Measurements from ENCODE around the gene ESPL1.
"Not testable (repeated sequence)": the region's sequence is repeated elsewhere in the genome, so short reads cannot be mapped to it uniquely, and the experiment has no call there.

Gene ESPL1

DNA sequence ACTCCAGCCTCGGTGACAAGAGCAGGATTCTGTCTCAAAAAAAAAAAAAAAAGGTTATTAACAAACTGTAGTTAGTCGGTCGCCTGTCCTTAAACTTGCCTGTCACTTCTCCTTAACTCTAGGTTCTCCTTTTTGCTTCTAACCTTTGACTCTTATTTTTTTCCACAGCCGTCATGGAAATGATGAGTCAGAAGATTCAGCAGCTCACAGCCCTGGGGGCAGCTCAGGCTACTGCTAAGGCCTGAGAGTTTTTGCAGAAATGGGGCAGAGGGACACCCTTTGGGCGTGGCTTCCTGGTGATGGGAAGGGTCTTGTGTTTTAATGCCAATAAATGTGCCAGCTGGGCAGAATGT is 31.0 kb downstream of the ESPL1 start:
- peak; percentile 18 to 29 for DNase-seq (ENCODE audit: low read depth in 2 of 2)

DNA sequence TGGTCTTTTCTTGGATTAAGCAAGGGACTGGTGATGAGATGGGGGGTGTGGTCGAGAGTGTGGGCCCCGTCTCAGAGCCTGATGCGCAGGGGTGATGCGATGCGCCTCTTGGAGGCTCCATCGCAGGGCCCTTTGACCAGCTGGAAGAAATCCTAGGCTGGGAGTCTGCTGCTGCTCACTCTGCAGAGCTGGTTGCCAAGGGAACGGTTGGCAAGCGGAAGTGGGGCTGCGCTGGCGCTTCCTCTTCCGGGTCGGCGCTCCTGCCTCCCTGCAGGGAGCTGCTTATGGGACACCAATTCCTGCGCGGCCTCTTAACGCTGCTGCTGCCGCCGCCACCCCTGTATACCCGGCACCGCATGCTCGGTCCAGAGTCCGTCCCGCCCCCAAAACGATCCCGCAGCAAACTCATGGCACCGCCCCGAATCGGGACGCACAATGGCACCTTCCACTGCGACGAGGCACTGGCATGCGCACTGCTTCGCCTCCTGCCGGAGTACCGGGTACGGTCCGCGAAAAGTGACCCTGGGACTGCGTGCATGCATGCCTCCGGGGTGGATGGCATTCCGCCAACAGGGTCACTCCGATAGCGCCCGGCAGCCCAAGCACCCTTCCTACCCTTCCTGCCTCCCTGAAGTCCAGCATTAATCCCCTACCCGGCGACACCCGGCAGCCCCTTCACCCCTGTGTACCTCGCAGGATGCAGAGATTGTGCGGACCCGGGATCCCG is 31.5 kb downstream of the ESPL1 start, which contains the start of gene MYG1:
TSS of gene MYG1 (plus strand) at position 242 of the 727 bp plus-strand sequence. CDS start at position 285, 43 bp downstream.
- DNase-seq (ENCODE audit: low read depth in 2 of 2) = peak; percentile 72 to 76

DNA sequence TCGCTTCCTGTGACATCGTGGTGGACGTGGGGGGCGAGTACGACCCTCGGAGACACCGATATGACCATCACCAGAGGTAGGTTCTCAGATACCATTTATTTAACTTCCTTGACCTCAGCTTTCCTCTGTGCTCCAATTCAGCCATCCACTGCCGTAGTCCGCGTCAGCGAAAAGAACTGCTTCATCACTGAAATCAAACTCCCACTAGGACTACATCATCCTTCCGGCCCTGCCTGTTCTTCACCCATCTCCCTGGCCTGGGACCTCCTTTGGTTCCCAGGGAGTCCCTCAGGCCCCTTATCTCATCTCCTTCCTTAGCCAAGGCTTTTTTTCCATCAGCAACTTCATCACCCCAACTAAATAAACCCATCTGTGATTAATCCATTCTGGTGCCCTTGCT is 32.1 kb downstream of the ESPL1 start:
- DNase-seq (ENCODE audit: low read depth in 2 of 2) = no peak

DNA sequence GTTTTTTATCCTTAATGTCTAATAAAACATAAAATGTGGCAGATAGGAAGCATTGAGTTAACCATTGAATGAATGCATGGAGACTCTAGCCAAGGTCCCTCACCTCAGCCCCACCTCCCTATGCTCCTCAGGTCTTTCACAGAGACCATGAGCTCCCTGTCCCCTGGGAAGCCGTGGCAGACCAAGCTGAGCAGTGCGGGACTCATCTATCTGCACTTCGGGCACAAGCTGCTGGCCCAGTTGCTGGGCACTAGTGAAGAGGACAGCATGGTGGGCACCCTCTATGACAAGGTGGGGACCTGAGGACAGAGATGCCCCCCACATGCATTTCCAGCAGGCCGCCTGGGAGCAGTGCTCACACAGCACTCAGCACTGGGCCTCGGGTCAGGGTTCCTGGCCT is 34.8 kb downstream of the ESPL1 start:
- DNase-seq (ENCODE audit: low read depth in 2 of 2) = no peak

DNA sequence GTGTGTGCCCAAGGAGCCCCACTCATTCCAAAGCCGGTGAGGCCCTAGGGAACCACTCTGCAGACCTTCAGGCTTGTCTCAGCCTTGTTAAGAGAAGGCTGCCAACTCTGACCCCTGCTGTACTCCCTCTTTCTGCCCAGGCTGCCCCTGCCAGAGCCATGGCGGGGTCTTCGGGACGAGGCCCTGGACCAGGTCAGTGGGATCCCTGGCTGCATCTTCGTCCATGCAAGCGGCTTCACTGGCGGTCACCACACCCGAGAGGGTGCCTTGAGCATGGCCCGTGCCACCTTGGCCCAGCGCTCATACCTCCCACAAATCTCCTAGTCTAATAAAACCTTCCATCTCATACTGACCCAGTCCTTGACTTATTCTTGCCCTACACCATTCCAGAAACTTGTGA is 38.7 kb downstream of the ESPL1 start:
- no peak for DNase-seq (ENCODE audit: low read depth in 2 of 2)

DNA sequence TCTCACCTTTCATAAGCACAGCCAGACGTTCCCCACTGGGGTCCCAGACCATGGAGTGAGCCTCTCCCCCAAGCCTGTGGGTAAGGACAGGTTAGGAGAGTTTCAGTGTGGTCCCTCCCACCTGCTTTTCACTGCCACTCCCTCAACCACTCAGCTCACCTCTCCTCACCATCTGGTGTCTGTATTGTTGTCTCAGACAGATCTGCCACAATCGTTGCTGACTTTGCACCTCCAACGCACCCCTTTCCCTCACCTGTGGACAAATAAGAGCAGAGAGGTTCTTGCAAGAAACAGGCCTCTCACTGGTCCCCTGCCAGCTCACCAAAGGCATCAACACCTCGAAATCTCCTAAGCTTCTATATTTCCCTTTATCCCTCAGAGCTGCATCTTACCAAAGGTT is 40.2 kb downstream of the ESPL1 start:
- no peak for DNase-seq (ENCODE audit: low read depth in 2 of 2)

DNA sequence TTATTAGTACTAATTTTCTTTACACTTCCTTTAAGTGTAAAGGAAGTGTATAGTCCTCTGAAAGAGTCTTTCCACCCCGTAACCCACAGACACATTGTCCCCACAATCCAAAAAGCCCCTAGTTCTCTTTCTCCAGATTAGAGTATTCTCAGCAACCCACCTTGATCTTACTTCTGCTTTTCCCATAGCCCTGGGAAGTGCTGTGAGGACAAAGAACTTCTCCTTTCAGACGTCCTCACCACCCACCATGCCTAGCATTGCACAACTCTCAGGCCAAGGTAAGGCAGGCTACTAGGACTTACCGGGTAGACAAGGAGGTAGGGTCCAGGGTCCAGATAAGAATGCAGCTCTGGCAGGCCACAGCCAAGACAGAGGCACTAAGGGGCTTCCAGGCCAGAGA is 45.9 kb downstream of the ESPL1 start:
- no peak for DNase-seq (ENCODE audit: low read depth in 2 of 2)

DNA sequence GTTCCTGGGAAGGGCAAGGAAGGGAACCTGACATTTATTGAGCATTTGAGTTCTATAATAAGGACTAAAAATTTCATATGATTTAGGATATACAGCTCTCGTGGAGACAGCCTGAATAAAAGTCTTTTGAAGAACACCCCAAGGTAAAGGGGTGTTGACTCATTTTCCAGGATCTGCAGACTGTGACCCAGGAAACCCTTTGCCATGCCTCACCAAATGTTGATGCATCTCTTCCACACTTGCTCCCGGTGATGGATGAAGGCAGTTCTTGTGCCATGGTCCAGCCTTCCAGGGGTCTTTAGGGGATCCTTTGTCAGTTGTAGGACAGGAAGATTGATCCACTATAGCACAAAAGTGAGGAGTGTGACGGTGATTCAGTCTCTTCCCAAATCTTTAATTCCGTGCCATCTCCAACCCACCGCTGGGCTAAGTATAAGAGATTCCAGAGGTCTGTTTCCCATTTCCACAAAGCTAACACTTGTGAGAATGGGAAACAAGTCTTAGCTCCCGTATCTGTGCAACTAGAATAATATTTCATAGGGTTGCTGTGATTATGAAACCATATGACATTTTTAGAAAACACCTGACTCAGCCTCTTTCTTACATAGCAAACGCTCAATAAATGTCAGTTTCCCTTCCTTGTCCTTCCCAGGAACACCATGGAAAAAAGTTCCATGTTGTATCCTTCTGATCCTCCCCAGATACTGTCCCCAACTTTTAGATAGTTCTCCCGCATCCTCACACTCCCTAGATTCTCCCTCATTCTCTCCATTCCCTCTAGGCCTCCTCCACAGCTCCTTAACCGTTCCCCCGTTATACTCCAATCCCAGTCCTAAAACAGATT is 52.5 kb downstream of the ESPL1 start:
- DNase-seq (ENCODE audit: low read depth in 2 of 2) = no peak

DNA sequence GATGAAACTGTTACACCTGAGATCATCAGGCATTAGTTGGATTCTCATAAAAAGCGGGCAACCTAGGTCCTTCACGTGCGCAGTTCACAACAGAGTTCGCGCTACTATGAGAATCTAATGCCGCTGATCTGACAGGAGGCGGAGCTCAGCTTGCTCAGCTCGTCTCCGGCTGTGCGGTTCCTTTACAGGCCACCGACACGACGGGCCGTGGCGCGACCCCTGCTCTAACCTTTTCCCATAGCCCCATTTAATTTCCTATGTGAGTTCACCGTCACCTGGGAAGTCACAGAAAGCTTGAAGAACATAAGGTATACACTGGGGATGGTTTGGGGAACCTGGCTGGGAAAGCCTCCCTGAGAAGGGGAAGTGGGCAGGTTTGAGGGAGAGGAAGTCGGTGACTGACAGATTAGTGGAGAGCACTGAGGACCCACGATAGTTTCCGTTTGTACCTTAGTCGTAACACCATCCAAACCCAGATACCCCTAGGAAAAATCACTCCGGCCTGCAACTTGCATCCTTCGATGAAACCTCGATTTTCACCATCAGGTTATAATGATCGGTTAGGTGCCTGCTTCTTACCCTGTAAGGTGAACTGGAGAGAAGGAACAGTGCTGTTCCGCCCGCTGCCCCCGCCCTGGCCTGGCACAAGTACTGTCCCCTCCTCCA is 56.1 kb downstream of the ESPL1 start:
- DNase-seq (ENCODE audit: low read depth in 2 of 2) = peak in 1 of 2 donors; percentile 27

DNA sequence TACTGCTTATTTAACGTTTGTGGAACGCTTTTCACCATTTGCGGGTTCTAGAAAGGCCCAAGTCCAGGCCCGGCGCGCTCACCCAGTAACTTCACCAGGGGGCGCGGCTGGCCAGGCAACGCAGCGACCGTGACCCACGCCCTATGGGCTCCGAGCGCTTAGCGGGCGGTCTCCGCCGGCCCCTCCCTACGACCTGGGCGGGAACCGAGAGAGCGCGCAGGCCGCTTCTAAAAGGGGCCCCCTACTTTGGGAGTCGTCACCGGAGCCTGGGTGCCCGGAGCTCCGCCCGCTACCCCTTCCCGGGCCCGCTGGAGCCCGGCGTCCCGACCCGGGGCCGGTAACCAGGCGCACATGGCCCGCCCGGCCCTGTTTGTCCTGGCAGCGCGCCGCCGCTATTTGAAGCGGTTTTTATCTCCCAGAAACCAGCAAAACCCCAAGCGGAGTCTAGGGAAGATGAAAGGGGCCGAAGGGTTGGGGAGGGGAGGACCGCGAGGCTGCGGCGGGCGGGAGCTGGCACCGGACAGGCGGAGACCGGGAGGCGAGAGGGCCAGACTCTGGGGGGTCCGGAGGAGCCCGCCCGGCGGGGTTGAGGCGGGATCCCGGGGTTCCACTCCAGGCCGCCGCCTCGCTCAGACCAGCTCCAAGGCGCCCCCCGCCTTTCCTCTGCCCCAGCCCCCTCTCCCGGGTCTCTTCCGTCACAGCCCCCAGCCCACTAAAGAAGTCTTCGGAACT is 56.8 kb downstream of the ESPL1 start:
- DNase-seq (ENCODE audit: low read depth in 2 of 2) = peak; percentile 81 to 83

DNA sequence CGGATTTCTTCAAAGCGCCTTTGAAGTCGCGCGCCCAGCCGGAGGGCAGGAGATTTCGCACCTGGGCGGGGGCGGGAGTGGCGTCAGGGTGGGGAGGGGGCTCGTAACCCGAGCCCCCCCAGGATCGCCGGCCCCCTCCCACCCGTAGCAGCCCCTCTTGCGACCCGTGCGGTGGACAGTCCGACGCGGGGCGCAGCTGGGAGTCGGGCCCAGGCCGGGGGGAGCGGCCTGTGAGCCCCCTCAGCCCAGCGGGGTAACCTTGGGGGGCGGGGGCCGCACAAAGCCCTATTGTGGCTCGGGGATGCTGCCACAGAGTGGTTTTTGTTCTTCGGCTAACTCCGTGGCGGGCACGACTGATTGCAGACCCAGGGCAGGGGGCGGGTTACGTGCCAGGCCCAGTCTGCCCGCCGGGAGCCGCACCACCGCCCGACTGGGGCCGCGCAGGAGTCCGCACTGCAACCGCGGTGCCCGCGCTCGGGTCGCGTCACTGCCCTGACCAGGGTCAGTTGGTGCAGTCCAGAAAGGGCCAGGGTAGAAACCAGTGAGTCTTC is 57.5 kb downstream of the ESPL1 start:
- DNase-seq (ENCODE audit: low read depth in 2 of 2) = peak in 1 of 2 donors; percentile 13

DNA sequence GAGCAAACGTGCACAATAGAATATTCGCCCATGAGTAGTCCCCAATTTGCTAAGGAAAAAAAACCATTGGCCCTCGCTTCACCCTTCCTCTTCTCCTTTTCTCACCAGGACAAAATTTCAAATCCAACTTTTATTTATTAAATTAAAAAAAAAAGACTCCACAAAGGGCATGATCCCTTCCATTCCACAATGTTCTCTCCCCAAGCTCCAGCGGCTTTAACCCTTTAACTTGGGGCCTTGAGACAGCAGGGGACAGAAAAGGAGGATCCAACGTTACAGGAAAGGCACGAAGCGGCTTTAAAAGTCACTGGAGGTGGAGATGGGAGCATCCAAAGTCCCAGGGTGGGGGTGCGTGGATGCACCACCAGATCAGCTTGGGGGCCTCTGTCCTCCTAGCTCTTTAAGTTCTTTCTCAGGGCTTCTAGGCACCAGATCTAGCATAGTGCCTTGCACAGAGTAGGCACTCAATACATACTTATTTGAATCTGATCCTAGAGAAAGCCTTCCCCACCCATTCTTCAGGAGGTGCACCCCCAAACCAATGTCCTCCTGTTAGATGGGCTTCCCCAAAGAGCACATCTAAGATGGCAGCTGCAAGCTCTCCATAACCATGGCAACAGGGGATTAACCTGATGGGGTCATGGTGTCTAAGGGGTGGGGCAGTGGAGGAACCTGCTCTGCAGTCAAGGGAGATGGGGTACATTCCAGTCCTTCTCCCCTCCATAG is 58.5 kb downstream of the ESPL1 start:
- DNase-seq (ENCODE audit: low read depth in 2 of 2) = no peak

DNA sequence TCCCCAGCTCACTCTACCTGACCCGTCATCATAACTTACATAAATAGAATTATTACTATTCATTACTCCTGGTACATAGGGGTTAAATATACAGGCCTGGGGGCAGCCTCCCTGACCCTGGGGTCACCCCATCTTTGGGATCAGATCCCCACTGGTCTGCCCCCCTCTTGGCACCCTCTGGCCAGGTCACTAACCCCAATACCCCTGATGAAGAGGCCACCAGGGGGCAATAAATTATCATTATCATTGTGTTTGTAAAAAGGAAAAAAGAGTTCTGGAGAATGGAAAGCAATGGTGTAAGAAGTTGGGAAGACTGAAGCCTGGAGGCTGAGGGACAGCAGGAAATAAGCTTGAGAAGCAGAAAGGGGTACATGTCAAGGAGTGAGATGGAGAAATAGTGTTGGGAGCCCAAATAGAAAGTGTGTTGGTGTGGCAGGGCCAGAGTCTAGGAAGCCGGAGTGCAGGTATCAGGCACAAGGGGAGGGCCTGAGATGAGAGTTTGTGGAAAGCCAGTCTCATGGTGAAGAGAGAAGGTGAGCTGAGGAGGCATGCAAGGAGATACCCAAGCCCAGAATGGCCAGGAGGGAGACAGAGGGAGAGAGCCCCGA is 59.4 kb downstream of the ESPL1 start:
- no peak for DNase-seq (ENCODE audit: low read depth in 2 of 2)

DNA sequence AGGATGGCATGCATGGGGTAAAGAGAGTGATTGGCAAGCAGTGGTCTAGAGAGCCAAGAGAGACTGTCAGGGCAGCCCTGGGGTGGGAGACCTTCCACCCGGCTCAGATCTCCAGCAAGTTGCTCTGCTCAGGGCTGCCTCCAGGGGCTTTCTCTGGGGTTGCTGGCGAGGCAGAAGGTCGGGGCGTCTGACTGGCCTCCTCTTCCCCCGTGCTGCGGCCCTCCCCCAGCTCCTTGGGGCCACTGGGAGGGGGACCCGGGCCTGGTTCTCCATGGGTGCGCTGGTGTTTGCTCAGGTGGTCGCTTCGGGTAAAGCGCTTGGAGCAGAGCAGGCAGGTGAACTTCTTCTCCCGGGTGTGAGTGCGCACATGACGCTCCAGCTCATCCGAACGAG is 59.9 kb downstream of the ESPL1 start:
- DNase-seq (ENCODE audit: low read depth in 2 of 2) = no peak

DNA sequence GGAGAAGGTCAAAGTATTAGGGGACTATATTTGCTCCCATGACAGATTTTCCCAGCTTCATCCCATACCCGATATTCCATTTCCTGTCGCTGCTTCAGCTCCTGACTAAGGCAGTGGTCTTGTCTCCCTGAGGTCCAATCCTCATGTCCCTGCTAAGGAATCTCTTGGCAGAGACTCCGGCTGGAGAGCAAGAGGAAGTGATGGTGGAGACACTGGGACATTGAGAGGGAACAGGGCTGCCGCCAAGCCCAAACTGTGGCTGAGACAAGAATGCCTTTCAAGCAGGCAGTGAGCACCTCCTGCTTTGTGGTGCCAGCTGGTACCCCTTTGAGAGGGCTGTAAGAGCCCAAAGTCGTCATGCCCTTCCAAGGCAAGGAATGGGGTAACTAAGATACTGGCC is 62.6 kb downstream of the ESPL1 start:
- DNase-seq (ENCODE audit: low read depth in 2 of 2) = no peak

DNA sequence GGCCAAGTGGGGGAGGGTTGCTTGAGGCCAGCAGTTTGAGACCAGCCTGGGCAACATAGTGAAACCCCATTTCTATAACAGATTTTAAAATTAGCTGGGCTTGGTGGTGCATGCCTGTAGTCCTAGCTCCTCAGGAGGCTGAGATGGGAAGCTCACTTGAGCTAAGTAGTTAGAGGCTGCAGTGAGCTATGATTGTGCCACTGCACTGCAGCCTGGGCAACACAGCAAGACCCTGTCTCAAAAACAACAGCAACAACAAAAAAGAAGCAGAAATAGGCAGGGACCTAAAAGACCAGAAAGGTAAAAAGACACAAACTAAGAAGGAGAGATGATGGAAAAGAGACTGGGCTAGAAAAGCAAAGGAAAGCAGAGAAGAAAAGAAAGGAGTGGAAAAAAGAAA is 64.2 kb downstream of the ESPL1 start:
- not testable (repeated sequence) for DNase-seq (ENCODE audit: low read depth in 2 of 2)

DNA sequence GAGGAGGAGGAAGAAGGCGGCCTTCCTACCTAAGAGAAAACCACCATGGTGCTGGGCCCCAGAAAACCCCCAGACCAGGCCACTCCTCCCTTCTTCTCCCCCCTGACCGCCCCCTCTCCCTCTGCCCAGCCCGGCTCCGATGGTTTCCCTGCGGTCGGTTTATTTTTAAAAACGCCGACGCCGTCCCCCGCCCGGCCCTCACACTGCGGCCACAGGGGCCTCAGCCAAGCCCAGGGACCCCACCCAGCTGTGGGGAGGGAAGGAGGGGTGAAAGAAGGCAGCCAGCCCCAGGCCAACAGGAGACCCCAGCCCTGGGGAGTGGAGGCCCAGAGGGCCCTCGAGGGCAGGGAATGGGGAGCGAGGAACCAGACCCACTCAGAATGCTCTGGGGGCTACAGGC is 64.6 kb downstream of the ESPL1 start:
- no peak for DNase-seq (ENCODE audit: low read depth in 2 of 2)

DNA sequence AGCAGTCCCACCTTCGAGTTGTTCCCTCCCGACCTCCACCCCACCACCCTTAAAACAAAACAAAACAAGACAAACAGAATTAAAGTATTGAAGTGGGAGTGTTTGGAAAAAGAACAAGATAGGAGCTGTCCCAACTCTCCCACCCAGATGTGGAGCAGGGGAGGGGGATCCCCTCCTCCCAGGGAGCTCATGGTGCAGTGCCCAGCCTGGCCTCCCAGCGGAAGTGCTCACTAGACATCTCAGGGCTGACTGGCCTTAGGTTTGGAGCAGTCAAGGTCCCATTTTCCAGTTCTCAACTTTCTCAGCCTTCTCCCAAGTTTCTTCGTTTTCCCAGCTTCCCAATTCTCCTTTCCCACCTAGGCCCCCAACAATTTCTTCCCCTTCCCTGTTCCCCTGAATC is 65.2 kb downstream of the ESPL1 start:
- DNase-seq (ENCODE audit: low read depth in 2 of 2) = no peak

DNA sequence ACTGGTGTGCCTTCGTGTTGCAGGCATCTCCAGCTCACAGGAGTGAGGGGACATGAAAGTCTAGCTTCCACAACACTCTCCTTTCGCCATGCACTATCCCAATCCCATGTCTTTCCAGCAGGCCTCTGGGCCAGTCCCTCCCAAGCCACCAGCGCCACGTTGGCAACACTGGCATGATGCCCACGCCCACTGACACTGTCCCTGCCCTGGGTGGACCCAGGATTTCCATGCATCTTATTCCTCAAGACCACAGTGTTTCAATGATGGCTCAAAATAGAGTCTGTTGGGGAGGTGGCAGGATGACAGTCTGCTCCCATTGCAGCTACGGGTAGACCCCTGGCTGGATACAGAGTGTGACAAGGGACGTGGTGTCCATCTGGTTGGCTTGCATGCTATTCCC is 65.7 kb downstream of the ESPL1 start:
- no peak for DNase-seq (ENCODE audit: low read depth in 2 of 2)

DNA sequence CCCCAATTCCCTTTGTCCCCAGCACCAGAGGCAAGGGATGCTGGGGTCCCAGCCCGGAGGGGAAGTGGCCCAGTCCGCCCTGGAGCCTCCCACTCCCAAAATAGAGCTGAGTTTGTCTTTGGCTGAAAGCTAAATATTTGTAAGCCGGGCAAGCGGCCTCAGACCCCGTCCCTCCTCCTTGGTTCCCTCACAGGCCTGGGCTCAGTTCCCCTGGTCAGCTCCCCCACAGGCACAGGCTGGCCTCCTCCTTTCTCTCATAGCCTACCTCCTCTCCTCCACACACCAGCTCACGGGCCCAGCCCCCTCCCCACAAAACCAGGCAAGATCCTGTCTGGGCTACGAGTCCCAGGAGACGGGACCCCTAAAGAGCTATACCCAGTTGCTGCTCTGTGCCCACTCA is 66.7 kb downstream of the ESPL1 start:
- no peak for DNase-seq (ENCODE audit: low read depth in 2 of 2)
